Neural progenitor cell (in vitro differentiated cells): Measurements from ENCODE around the gene LHX2. TPM values are rescaled to one million over a fixed set of nuclear protein-coding genes. Genes with fewer than 3 reads are reported as not detected.

Experiments used
- DNase-seq: peaks from one replicate; pipeline ENCODE4 v3.0.0-alpha.2; 2016; ENCODE audit warnings: low spot score
- H2AFZ ChIP-seq: fragments of 200-600 bp; sonication (generic); replicated peaks from 2 replicates; pipeline ENCODE4 v1.6.1; 2016; ENCODE audit warnings: antibody characterized with exemption
- H3F3A ChIP-seq: fragments of 200-600 bp; sonication (generic); 2 replicates; pipeline ENCODE4 v1.6.1; 2016; ENCODE audit warnings: antibody characterized with exemption, low read depth
- H3K27ac ChIP-seq: fragments of 200-600 bp; sonication (generic); 2 replicates; pipeline ENCODE4 v1.5.1; 2016; ENCODE audit warnings: mild to moderate bottlenecking
- H3K27me3 ChIP-seq: fragments of 200-600 bp; sonication (generic); 2 replicates; pipeline ENCODE4 v1.6.1; 2016; ENCODE audit warnings: mild to moderate bottlenecking, moderate library complexity
- H3K36me3 ChIP-seq: fragments of 200-600 bp; sonication (generic); 2 replicates; pipeline ENCODE4 v1.5.1; 2016
- H3K4me1 ChIP-seq: fragments of 200-600 bp; sonication (generic); 2 replicates; pipeline ENCODE4 v1.6.1; 2016; ENCODE audit warnings: mixed run types
- H3K4me2 ChIP-seq: fragments of 200-600 bp; sonication (generic); 2 replicates; pipeline ENCODE4 v1.6.1; 2016
- H3K4me3 ChIP-seq: fragments of 200-600 bp; sonication (generic); 2 replicates; pipeline ENCODE4 v1.5.1; 2016
- H3K79me2 ChIP-seq: fragments of 200-600 bp; sonication (generic); 2 replicates; pipeline ENCODE4 v1.6.1; 2016; ENCODE audit warnings: low read depth
- H3K9ac ChIP-seq: fragments of 200-600 bp; sonication (generic); 2 replicates; pipeline ENCODE4 v1.6.1; 2016
- H3K9me3 ChIP-seq: fragments of 200-600 bp; sonication (generic); 2 replicates; pipeline ENCODE4 v1.5.1; 2016; ENCODE audit warnings: low read depth
- H4K20me1 ChIP-seq: fragments of 200-600 bp; sonication (generic); 2 replicates; pipeline ENCODE4 v1.6.1; 2016; ENCODE audit warnings: low read depth
- H3K27ac Mint-ChIP-seq: 3 replicates; pipeline ENCODE4 v1.8.0; 2021; ENCODE audit warnings: mixed read lengths
- H3K27me3 Mint-ChIP-seq: 2 replicates; pipeline ENCODE4 v1.8.0; 2022; ENCODE audit warnings: low read depth, mild to moderate bottlenecking, inconsistent platforms, moderate library complexity, mixed read lengths; ENCODE audit not compliant: insufficient read depth
- H3K36me3 Mint-ChIP-seq: 3 replicates; pipeline ENCODE4 v1.8.0; 2021; ENCODE audit warnings: mixed read lengths
- H3K4me1 Mint-ChIP-seq: 3 replicates; pipeline ENCODE4 v1.8.0; 2021; ENCODE audit warnings: mixed read lengths
- H3K4me3 Mint-ChIP-seq: 3 replicates; pipeline ENCODE4 v1.8.0; 2021; ENCODE audit warnings: mild to moderate bottlenecking, moderate library complexity, mixed read lengths
- H3K9me3 Mint-ChIP-seq: 3 replicates; pipeline ENCODE4 v1.8.0; 2020; ENCODE audit warnings: mixed read lengths
- CTCF ChIP-seq: fragments of 200-600 bp; sonication (generic); IDR thresholded peaks from 2 replicates; pipeline ENCODE4 v1.5.1; 2017; ENCODE audit warnings: antibody characterized with exemption, mild to moderate bottlenecking
- EZH2 ChIP-seq: fragments of 200-600 bp; sonication (generic); IDR thresholded peaks from 2 replicates; pipeline ENCODE4 v1.6.1; 2017; ENCODE audit warnings: antibody characterized with exemption, mild to moderate bottlenecking, moderate library complexity
- EZH2phosphoT487 ChIP-seq: fragments of 200-600 bp; sonication (generic); IDR thresholded peaks from 2 replicates; pipeline ENCODE4 v1.6.1; 2017; ENCODE audit warnings: antibody characterized with exemption
- total RNA-seq: library from RNA; depleted of rRNA; stranded (reverse); fragments of >200 nt; gene quantifications from 2 replicates; pipeline ENCODE4 v1.2.3, GENCODE V29; 2015; ENCODE audit warnings: low replicate concordance

LHX2 gene
- total RNA-seq, 1 donor from 2014 or later = 36.3 TPM

DNA sequence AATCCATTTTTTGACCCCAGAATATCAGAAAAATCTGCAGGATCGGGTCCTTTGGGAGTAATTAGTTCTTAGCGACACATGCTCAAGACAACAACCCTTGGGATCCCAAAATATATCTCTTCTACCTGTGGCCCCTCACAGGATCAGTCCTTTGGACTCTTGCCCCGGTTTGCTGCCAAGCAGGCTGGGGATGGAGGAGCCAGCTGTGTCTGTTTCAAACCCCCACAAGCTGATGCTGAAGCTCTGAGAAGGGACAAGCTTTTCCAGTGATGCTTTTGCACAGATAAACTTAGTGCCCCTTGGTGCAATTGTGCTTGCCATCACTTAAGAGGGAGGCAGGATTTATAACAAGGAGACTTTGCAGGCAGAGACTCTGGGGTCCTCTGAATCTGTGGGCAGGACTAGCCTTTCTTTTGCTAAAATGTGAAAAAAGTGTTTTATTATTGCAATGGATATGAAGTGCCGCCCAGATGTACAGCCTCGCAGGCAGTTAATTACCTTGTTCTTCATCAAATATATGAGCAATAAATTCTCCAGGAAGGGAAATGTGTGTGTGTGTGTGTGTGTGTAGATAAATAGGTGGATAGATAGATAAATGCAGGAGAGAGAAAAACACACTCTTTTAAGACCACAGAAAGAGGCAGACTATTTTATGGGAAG, 9.6 kb upstream of the LHX2 start:
- Histone ChIP-seq H3K9ac (no peak overlapping the region), H3K36me3 (no peaks in the 10 kb centered on the region), H3K4me2 (peak overlapping the region; percentile 92), H3F3A (peaks cover 88% of the 10 kb centered on the region), H4K20me1 (peaks cover 57% of the 10 kb centered on the region), H3K9me3 (no peaks in the 10 kb centered on the region), H3K79me2 (peaks cover 55% of the 10 kb centered on the region), H2AFZ (no peak overlapping the region), H3K27ac (peak overlapping the region; percentile 15), H3K4me1 (peaks cover 86% of the 10 kb centered on the region), H3K4me3 (peak overlapping the region; percentile 83), H3K27me3 (peaks cover 92% of the 10 kb centered on the region)
- Mint-ChIP-seq H3K4me1 (peaks cover 45% of the 10 kb centered on the region), H3K36me3 (no peaks in the 10 kb centered on the region), H3K27me3 (peaks cover 88% of the 10 kb centered on the region), H3K9me3 (peaks cover 6% of the 10 kb centered on the region), H3K4me3 (no peak overlapping the region), H3K27ac (no peak overlapping the region)
- peak; percentile 50 for DNase-seq
- TF ChIP-seq EZH2 = no peak
- TF ChIP-seq CTCF = no peak
- TF ChIP-seq EZH2phosphoT487 = no peak

GRCh38 chr9:124003636-124004349, 7.8 kb upstream of the LHX2 start:
- Histone ChIP-seq H3K9ac (no peak overlapping the region), H3K27me3 (peaks cover 92% of the 10 kb centered on the region), H4K20me1 (peaks cover 67% of the 10 kb centered on the region), H3K36me3 (no peaks in the 10 kb centered on the region), H3F3A (peaks cover 88% of the 10 kb centered on the region), H3K27ac (no peak overlapping the region), H3K4me3 (peak overlapping the region; percentile 83), H3K4me2 (peak overlapping the region; percentile 92), H2AFZ (no peak overlapping the region), H3K9me3 (no peaks in the 10 kb centered on the region), H3K4me1 (peaks cover 83% of the 10 kb centered on the region), H3K79me2 (peaks cover 67% of the 10 kb centered on the region)
- TF ChIP-seq EZH2 = no peak
- Mint-ChIP-seq H3K27ac (no peak overlapping the region), H3K9me3 (peaks cover 4% of the 10 kb centered on the region), H3K27me3 (peaks cover 86% of the 10 kb centered on the region), H3K4me3 (no peak overlapping the region), H3K36me3 (no peaks in the 10 kb centered on the region), H3K4me1 (peaks cover 41% of the 10 kb centered on the region)
- peak; percentile 34 for DNase-seq

- H3K4me1 ChIP-seq = peaks cover 82% of the 10 kb centered on the region
- peaks cover 44% of the 10 kb centered on the region for H3K4me1 Mint-ChIP-seq
- H3K79me2 ChIP-seq = peaks cover 73% of the 10 kb centered on the region
- peaks cover 72% of the 10 kb centered on the region for H4K20me1 ChIP-seq
- DNase-seq = no peak
- TF ChIP-seq EZH2 = no peak
- TF ChIP-seq CTCF = no peak
- no peak for TF ChIP-seq EZH2phosphoT487
- no peaks in the 10 kb centered on the region for H3K9me3 ChIP-seq
- H3K27ac ChIP-seq = no peak overlapping the region
- no peak overlapping the region for H3K9ac ChIP-seq
- peaks cover 88% of the 10 kb centered on the region for H3K27me3 Mint-ChIP-seq
- no peak overlapping the region for H3K27ac Mint-ChIP-seq
- peak overlapping the region; percentile 92 for H3K4me2 ChIP-seq
- H3K36me3 ChIP-seq = no peaks in the 10 kb centered on the region
- H3K4me3 ChIP-seq = peak overlapping the region; percentile 83
- H3K36me3 Mint-ChIP-seq = no peaks in the 10 kb centered on the region
- H3F3A ChIP-seq = peaks cover 92% of the 10 kb centered on the region
- peaks cover 94% of the 10 kb centered on the region for H3K27me3 ChIP-seq
- H3K9me3 Mint-ChIP-seq = peaks cover 4% of the 10 kb centered on the region
- no peak overlapping the region for H2AFZ ChIP-seq
- no peak overlapping the region for H3K4me3 Mint-ChIP-seq
Observed at GRCh38 chr9:124004593-124004992, 7.0 kb upstream of the LHX2 start.
